ENCODE data around the gene ATP4A. TPM values are rescaled to one million over a fixed set of nuclear protein-coding genes. Genes with fewer than 3 reads are reported as not detected.

The ATP4A gene
- total RNA-seq (2022) (not detected in 2 replicates), Bru-seq, nascent RNA (not detected), BruChase-seq, experiment 1, labeled RNA remaining after a 2-hour chase (not detected), BruChase-seq, experiment 2, labeled RNA remaining after a 6-hour chase (not detected)
- long read RNA-seq: 0 reads

GRCh38 chr19:35563207-35563829 is at the start of gene ATP4A:
ATP4A (minus strand) TSS chr19:35563658; CDS start chr19:35563629, 29 bp downstream.
- CTCF ChIA-PET: interaction anchor here (0.6 kb wide), 1 partner anchor 29 kb away, joined by 11 read pairs; no protein-coding TSS in a partner anchor
- Histone ChIP-seq H3K36me3 (ENCODE audit: control insufficient read depth, insufficient read depth, low read length) (no peaks in the 10 kb centered on the region), H3K4me1 (no peaks in the 10 kb centered on the region), H3K27me3 (replicated peaks; ENCODE audit: control insufficient read depth, insufficient read depth, low read length) (no peaks in the 10 kb centered on the region), H3K9me3 (no peaks in the 10 kb centered on the region), H3K4me3 (ENCODE audit: low read depth, low read length) (no peak within 1 kb of the TSS)
- H3K27me3 Mint-ChIP-seq (ENCODE audit: insufficient read depth, unreplicated experiment): peaks cover 24% of the 10 kb centered on the region
- no peaks in the 10 kb centered on the region for H3K4me1 Mint-ChIP-seq (ENCODE audit: low read depth, unreplicated experiment)
- H3K9me3 Mint-ChIP-seq (ENCODE audit: unreplicated experiment): no peaks in the 10 kb centered on the region
- H3K27ac Mint-ChIP-seq (ENCODE audit: unreplicated experiment): no peak within 1 kb of the TSS
- POLR2A ChIA-PET: no interaction called here
- intact Hi-C loops (cut with micrococcal nuclease; ENCODE audit: unreplicated experiment): no loop called here
- peaks cover 5% of the 10 kb centered on the region for H3K36me3 Mint-ChIP-seq (ENCODE audit: insufficient read depth, unreplicated experiment)
- no peak within 1 kb of the TSS for H3K4me3 Mint-ChIP-seq (ENCODE audit: unreplicated experiment)
- no TSS peak for BruUV-seq (replicated peaks)
- no peak for DNase-seq
- TF ChIP-seq, protein P1, sequence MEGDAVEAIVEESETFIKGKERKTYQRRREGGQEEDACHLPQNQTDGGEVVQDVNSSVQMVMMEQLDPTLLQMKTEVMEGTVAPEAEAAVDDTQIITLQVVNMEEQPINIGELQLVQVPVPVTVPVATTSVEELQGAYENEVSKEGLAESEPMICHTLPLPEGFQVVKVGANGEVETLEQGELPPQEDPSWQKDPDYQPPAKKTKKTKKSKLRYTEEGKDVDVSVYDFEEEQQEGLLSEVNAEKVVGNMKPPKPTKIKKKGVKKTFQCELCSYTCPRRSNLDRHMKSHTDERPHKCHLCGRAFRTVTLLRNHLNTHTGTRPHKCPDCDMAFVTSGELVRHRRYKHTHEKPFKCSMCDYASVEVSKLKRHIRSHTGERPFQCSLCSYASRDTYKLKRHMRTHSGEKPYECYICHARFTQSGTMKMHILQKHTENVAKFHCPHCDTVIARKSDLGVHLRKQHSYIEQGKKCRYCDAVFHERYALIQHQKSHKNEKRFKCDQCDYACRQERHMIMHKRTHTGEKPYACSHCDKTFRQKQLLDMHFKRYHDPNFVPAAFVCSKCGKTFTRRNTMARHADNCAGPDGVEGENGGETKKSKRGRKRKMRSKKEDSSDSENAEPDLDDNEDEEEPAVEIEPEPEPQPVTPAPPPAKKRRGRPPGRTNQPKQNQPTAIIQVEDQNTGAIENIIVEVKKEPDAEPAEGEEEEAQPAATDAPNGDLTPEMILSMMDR (IDR thresholded peaks at IDR 0.05; ENCODE audit: insufficient read depth in 1 of 2, low read depth in 1 of 2, low read length in 1 of 2, severe bottlenecking in 1 of 2, unreplicated experiment in 1 of 2): no peak

DNA sequence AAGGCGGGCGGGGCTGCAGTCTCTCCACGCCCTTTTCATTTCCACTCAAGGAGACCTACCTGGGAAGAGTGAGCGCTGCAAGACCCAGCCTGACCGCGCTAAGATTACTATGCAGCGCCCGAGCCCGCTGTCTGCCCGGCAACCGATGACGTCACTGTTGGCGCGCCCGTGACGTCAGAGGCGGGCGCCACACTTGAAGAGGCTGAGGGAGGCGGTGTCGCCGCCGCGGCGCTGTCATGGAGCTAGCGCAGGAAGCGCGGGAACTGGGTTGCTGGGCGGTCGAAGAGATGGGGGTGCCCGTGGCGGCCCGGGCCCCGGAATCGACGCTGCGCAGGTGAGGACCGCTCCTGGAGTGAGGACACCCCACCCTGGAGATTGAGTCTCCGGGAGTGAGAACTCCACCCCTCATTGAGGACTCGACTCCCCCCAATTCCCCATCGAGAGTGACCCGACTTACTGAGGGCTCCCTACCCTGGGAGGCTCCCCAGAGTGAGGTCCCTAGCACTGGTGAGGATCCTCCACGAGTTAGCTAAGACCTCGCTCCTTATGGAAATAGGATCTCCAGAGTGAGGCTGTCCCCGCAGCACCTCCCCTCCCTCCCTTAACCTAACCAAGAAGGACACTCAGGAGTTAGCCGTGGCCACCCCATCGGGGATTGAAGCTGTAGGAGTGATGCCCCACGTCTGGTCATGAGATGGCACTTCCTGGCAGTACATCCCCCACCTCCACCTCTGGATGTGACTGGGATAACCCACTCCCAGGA is 49.3 kb upstream of the ATP4A start, which contains the start of gene HAUS5:
TSS of gene HAUS5 (plus strand) at position 177 of the 763 bp plus-strand sequence. CDS start at position 237, 60 bp downstream.
- Histone ChIP-seq H3K27me3 (replicated peaks; ENCODE audit: control insufficient read depth, insufficient read depth, low read length) (no peaks in the 10 kb centered on the region), H3K4me1 (0 out of 2 replicates have a peak, but pooled peaks cover 4% of the 10 kb centered on the region), H3K36me3 (ENCODE audit: control insufficient read depth, insufficient read depth, low read length) (no peaks in the 10 kb centered on the region), H3K9me3 (peaks cover 6% of the 10 kb centered on the region), H3K4me3 (ENCODE audit: low read depth, low read length) (peak within 1 kb of the TSS; percentile 94)
- Mint-ChIP-seq H3K4me3 (ENCODE audit: unreplicated experiment) (peak within 1 kb of the TSS; percentile 89), H3K36me3 (ENCODE audit: insufficient read depth, unreplicated experiment) (peaks cover 15% of the 10 kb centered on the region), H3K27me3 (ENCODE audit: insufficient read depth, unreplicated experiment) (no peaks in the 10 kb centered on the region), H3K4me1 (ENCODE audit: low read depth, unreplicated experiment) (peaks cover 9% of the 10 kb centered on the region), H3K27ac (ENCODE audit: unreplicated experiment) (peak within 1 kb of the TSS; percentile 93), H3K9me3 (ENCODE audit: unreplicated experiment) (peaks cover 12% of the 10 kb centered on the region)
- intact Hi-C loops (cut with micrococcal nuclease; ENCODE audit: unreplicated experiment): loop anchor here (1.0 to 2.0 kb wide), 2 partner anchors 16 to 32 kb away; no protein-coding TSS in a partner anchor
- ChIA-PET POLR2A (interaction anchor here (0.6 kb wide), 1 partner anchor 102 kb away, joined by 4 read pairs; no protein-coding TSS in a partner anchor), CTCF (interaction anchor here (0.6 to 1.0 kb wide), 5 partner anchors 11 to 136 kb away, joined by 3 to 6 read pairs (median 3); partner anchors contain the start of genes COX6B1 and LIN37)
- TF ChIP-seq, protein P1 (IDR thresholded peaks at IDR 0.05; ENCODE audit: insufficient read depth in 1 of 2, low read depth in 1 of 2, low read length in 1 of 2, severe bottlenecking in 1 of 2, unreplicated experiment in 1 of 2): no peak
- BruUV-seq (replicated peaks): no TSS peak
- peak; percentile 95 to 97 for DNase-seq

DNA sequence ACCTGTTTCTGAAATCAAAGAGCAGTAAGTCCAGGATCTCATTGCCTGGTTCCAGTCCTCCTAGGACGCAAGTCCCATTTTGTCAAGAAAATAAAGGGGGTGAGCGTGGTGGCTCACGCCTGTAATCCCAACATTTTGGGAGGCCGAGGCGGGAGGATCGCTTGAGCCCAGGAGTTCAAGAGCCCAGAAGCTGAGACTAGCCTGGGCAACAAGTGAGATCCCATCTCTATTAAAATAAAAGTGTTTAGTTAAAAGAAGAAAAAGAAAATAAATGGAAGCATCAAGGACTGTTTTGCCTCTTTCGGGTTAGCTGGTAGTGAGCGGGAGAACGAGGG is 48.7 kb upstream of the ATP4A start:
- Mint-ChIP-seq H3K4me3 (ENCODE audit: unreplicated experiment) (peak overlapping the region; percentile 89), H3K27me3 (ENCODE audit: insufficient read depth, unreplicated experiment) (no peaks in the 10 kb centered on the region), H3K4me1 (ENCODE audit: low read depth, unreplicated experiment) (peaks cover 9% of the 10 kb centered on the region), H3K9me3 (ENCODE audit: unreplicated experiment) (peaks cover 12% of the 10 kb centered on the region), H3K36me3 (ENCODE audit: insufficient read depth, unreplicated experiment) (peaks cover 15% of the 10 kb centered on the region), H3K27ac (ENCODE audit: unreplicated experiment) (peak overlapping the region; percentile 93)
- Histone ChIP-seq H3K27me3 (replicated peaks; ENCODE audit: control insufficient read depth, insufficient read depth, low read length) (no peaks in the 10 kb centered on the region), H3K4me1 (0 out of 2 replicates have a peak, but pooled peaks cover 4% of the 10 kb centered on the region), H3K9me3 (peaks cover 11% of the 10 kb centered on the region), H3K4me3 (ENCODE audit: low read depth, low read length) (peak overlapping the region; percentile 94), H3K36me3 (ENCODE audit: control insufficient read depth, insufficient read depth, low read length) (no peaks in the 10 kb centered on the region)
- TF ChIP-seq, protein P1 (IDR thresholded peaks at IDR 0.05; ENCODE audit: insufficient read depth in 1 of 2, low read depth in 1 of 2, low read length in 1 of 2, severe bottlenecking in 1 of 2, unreplicated experiment in 1 of 2): no peak
- BruUV-seq (replicated peaks): no TSS peak
- intact Hi-C loops (cut with micrococcal nuclease; ENCODE audit: unreplicated experiment): loop anchor here (1.0 to 2.0 kb wide), 2 partner anchors 16 to 33 kb away; no protein-coding TSS in a partner anchor
- ChIA-PET POLR2A (interaction anchor here (0.9 kb wide), 1 partner anchor 36 kb away, joined by 4 read pairs; the partner anchor contains the start of gene COX6B1), CTCF (interaction anchor here (0.6 to 1.0 kb wide), 2 partner anchors 10 to 102 kb away, joined by 3 to 4 read pairs; no protein-coding TSS in a partner anchor)
- no peak for DNase-seq

Measured in Caco-2 (cell line).